GM18870 (cell line): ENCODE measurements around the gene RAPGEF2.
A peak's percentile ranks its signal among the peaks of the same experiment; 100 is the strongest.
"Not testable (repeated sequence)": the region's sequence is repeated elsewhere in the genome, so short reads cannot be mapped to it uniquely, and the experiment has no call there.

ENCODE experiments used
- ATAC-seq: cut with Tn5 transposase; IDR thresholded peaks from one replicate; pipeline ENCODE4 v1.9.1; 2021; ENCODE audit warnings: moderate library complexity; ENCODE audit not compliant: unreplicated experiment

Gene RAPGEF2

GRCh38 chr4:159160242-159160641 lies 57.4 kb downstream of the RAPGEF2 start:
- ATAC-seq: no peak

GRCh38 chr4:159161436-159161835 lies 58.6 kb downstream of the RAPGEF2 start:
- not testable (repeated sequence) for ATAC-seq

GRCh38 chr4:159162576-159162975 lies 59.7 kb downstream of the RAPGEF2 start:
- ATAC-seq: no peak

DNA sequence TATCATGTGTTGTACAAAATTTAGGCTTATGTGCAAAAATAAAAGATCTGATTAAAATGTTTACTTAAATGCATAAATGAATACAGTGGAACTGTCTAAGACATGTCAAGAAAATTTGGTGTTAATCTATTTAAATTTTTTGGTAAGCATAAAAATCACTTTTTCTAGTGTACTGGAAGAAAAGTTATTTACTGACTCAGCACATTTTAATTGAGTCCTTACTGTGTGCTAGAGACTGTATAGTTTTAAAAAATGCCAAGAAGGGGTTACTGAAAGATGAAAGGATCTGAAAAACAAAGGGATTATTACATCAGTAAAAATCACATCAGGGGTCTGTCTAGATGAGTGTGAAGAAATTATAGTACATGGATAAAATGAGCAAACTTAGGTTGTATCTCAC lies 60.6 kb downstream of the RAPGEF2 start:
- no peak for ATAC-seq

- peak; percentile 60 for ATAC-seq
Observed at GRCh38 chr4:159169404-159170302, 66.8 kb downstream of the RAPGEF2 start.

- ATAC-seq: no peak
Observed at GRCh38 chr4:159171287-159171686, 68.4 kb downstream of the RAPGEF2 start.

DNA sequence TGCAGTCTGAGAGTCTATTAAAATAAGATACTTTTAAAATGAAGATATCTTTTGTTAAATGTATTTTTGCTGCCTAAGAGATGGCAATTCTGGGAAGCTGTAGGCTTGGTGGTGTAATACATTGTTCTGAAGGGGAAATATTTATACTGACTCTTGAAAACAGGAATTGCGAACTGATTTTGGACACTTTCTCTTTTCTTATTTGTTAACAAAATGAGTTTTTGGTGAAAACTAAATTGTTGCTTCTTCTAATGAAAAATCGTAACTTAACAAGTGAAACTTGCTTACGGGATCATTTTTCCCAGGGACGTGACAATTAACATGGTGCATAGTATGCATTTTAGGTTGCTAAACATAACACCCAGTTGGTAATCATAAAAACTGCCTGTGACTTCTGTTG lies 71.0 kb downstream of the RAPGEF2 start:
- ATAC-seq: no peak

DNA sequence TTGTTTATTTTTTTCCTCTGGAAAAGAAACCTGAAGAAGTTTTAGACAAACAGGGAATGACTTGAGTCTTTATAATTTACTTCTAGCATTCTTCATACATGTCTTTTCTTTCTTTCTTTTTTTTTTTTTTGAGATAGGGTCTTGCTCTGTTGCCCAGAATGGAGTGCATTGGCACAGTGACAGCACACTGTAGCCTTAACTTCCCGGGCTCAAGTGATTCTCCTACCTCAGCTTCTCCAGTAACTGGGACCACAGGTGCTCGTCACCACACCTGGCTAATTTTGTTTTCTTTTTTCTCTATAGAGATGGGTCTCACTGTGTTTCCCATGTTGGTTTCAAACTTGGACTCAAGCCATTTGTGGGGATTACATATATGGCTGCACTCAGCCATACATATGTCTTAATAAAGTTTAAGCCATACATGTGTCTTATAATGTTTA lies 71.8 kb downstream of the RAPGEF2 start:
- ATAC-seq: no peak

DNA sequence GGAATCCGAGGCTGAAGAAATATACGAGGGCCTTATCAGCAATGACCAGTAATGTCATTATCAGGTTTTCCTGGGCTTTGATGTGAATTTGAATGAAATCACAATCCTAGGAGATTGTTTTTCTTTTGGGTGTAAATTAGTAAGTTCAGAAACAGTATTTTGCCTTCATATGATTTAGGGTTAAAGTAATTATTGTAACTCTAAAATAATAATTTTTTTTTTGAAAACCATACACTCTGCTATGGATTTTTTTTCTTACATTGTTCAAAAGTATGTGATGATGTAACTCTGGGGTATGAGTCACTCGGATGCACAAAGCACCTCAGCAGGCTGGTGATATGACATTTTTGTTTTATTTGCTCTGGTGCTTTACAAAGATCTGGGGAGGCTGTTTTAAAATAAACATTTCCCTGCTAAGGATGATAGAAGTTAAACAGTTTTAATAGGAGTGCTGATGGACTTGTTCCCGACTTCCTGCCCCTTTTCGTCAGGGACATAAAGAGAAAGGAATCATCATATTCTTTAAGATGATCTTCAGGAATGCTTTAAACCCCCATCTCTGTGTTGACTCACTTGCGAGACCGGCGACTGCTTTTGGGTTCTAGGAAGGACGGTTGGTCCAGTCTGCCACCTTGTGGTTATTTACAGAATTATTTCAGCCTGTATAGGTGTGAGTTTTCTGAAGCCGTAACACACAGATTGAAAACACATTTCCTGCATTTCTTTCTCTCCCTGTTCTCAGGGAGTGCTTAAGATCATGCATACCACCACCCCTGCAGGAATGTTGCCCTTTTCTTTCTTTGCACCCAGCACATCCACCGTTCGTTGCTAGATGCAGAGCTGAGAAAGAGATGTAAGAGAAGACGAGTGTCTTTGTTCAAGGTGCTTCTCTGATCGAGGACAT lies 72.5 kb downstream of the RAPGEF2 start:
- peak; percentile 52 for ATAC-seq

DNA sequence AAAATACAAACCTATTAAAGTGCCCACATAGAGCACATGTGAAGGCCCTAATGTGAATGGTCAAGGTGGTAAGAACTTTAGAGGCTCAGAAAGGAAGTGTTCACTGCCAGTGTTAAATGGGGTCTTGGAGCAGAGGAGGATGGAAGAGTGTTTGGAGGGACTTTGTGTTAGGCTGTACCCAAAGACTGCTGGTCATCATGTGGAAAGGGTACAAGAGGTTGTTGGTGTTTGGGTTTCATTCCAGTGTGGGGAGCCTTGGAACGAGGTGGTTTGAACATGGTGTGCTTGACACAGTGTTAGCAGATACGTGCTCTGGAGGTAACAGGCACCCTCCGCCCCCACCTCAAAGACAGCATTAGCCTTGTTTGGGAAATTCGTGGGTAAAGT lies 73.1 kb downstream of the RAPGEF2 start:
- ATAC-seq: no peak

GRCh38 chr4:159177265-159178150 lies 74.6 kb downstream of the RAPGEF2 start:
- ATAC-seq: peak; percentile 38

GRCh38 chr4:159178151-159178546 lies 75.3 kb downstream of the RAPGEF2 start:
- no peak for ATAC-seq

DNA sequence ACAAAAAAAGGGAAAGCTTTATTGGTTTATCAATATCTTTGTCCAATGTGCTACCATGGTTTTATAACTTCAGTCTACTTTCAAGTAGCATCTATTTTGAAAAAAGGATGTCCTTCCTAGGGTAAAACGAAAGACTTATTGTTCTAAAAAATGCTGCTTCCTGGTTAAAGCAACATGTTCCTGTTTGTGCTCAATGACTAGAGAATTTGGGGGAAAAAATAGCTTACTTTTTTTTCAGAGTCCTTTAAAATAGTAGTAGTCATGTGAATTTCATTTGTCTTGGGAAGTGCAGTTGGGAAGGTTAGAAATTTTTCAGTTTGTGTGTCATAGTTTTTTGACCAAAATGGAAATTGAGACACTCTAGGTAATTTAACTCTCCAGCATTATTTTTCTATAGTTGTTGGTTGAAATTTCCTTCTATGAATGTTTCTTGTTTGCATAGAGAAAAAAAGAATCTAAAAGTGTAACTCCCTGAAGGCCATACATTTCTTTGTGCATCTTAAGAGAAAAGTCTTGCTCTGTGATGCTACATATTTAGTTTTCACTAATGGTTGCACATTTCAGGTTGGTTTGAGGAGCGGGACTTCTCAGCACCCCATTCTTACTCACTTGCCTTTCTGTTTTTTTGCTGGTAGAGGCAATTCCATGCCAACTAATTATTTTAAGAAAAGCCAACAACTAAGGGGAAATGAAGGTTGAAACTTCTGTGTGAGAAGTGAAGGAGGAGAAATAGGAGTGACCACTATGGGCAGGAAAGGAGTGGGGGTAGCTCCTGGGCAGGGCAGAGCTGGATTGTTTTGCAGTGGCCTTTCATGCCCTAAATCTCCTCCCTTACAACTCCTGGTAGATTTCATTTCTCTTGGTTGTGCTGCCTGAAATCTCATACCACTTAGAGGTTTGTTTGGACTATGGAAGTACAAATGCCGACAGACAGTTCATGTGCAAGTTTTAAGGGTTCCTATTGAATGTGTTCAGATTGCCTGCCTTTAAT lies 76.4 kb downstream of the RAPGEF2 start:
- ATAC-seq: no peak

GRCh38 chr4:159183885-159184605 lies 81.2 kb downstream of the RAPGEF2 start:
- ATAC-seq: not testable (repeated sequence)

DNA sequence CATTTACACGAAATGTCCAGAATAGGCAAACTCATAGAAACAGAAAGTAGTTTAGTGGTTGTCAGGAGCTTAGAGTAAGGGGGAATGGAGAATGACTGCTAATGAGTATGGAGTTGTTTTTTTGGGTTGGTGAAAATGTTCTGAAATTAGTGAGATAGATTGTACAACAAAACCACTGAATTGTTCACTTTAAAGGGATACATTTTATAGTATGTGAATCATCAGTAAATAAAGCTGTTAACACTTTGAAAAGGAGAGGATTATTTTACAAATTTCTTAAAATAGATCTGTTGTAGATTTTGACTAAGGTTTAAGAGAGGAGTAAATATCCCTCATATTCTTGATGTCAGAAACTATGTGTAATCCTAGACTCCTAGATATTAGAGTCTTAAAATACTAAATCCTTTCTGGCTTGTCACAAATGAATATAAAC lies 82.7 kb downstream of the RAPGEF2 start:
- ATAC-seq: peak; percentile 80

GRCh38 chr4:159188646-159189045 lies 85.8 kb downstream of the RAPGEF2 start:
- ATAC-seq: no peak

DNA sequence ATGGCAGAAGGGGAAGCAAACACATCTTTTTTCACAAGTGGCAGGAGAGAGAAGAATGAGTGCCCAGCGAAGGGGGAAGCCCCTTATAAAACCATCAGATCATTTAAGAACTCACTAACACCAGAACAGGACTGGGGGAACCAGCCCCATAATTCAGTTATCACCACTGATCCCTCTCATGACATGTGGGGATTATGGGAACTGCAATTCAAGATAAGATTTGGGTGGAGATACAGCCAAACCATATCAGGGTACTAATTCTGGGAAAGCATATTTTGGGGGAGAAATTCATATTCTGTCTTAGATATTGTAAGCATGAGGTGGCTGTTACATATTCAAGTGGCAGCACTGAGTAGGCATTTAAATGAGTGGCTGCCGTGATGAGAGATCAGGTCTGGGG lies 87.8 kb downstream of the RAPGEF2 start:
- ATAC-seq: no peak

DNA sequence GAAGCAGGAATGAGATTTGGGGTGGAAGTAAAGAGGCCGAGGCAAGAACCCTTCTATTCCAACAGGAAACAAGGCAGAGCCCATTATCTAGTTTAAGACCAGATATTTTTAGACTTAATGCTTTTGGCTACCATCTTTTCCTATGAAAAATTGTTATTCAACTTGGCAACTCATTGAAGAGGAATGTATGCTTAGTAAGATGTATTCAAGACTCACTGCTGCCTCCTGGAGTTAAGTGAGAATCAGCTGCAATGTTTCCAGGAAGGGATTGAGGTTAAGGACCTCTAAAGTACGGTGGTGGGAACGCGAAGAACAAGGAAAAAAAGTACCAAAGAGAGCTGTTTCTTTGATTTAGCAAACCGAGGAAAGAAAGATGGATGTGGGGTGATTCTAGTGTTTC lies 89.1 kb downstream of the RAPGEF2 start:
- no peak for ATAC-seq
